Neural progenitor cell (in vitro differentiated cells): ENCODE data around the gene DNMT3L. TPM values are rescaled to one million over a fixed set of nuclear protein-coding genes. Genes with fewer than 3 reads are reported as not detected.
A peak's percentile ranks its signal among the peaks of the same experiment; 100 is the strongest.

Experiments
- DNase-seq: peaks from one replicate; pipeline ENCODE4 v3.0.0-alpha.2; 2016; ENCODE audit warnings: low spot score
- H2AFZ ChIP-seq: fragments of 200-600 bp; sonication (generic); replicated peaks from 2 replicates; pipeline ENCODE4 v1.6.1; 2016; ENCODE audit warnings: antibody characterized with exemption
- H3F3A ChIP-seq: fragments of 200-600 bp; sonication (generic); 2 replicates; pipeline ENCODE4 v1.6.1; 2016; ENCODE audit warnings: antibody characterized with exemption, low read depth
- H3K27ac ChIP-seq: fragments of 200-600 bp; sonication (generic); 2 replicates; pipeline ENCODE4 v1.5.1; 2016; ENCODE audit warnings: mild to moderate bottlenecking
- H3K27me3 ChIP-seq: fragments of 200-600 bp; sonication (generic); 2 replicates; pipeline ENCODE4 v1.6.1; 2016; ENCODE audit warnings: mild to moderate bottlenecking, moderate library complexity
- H3K36me3 ChIP-seq: fragments of 200-600 bp; sonication (generic); 2 replicates; pipeline ENCODE4 v1.5.1; 2016
- H3K4me1 ChIP-seq: fragments of 200-600 bp; sonication (generic); 2 replicates; pipeline ENCODE4 v1.6.1; 2016; ENCODE audit warnings: mixed run types
- H3K4me2 ChIP-seq: fragments of 200-600 bp; sonication (generic); 2 replicates; pipeline ENCODE4 v1.6.1; 2016
- H3K4me3 ChIP-seq: fragments of 200-600 bp; sonication (generic); 2 replicates; pipeline ENCODE4 v1.5.1; 2016
- H3K79me2 ChIP-seq: fragments of 200-600 bp; sonication (generic); 2 replicates; pipeline ENCODE4 v1.6.1; 2016; ENCODE audit warnings: low read depth
- H3K9ac ChIP-seq: fragments of 200-600 bp; sonication (generic); 2 replicates; pipeline ENCODE4 v1.6.1; 2016
- H3K9me3 ChIP-seq: fragments of 200-600 bp; sonication (generic); 2 replicates; pipeline ENCODE4 v1.5.1; 2016; ENCODE audit warnings: low read depth
- H4K20me1 ChIP-seq: fragments of 200-600 bp; sonication (generic); 2 replicates; pipeline ENCODE4 v1.6.1; 2016; ENCODE audit warnings: low read depth
- H3K27ac Mint-ChIP-seq: 3 replicates; pipeline ENCODE4 v1.8.0; 2021; ENCODE audit warnings: mixed read lengths
- H3K27me3 Mint-ChIP-seq: 2 replicates; pipeline ENCODE4 v1.8.0; 2022; ENCODE audit warnings: low read depth, mild to moderate bottlenecking, inconsistent platforms, moderate library complexity, mixed read lengths; ENCODE audit not compliant: insufficient read depth
- H3K36me3 Mint-ChIP-seq: 3 replicates; pipeline ENCODE4 v1.8.0; 2021; ENCODE audit warnings: mixed read lengths
- H3K4me1 Mint-ChIP-seq: 3 replicates; pipeline ENCODE4 v1.8.0; 2021; ENCODE audit warnings: mixed read lengths
- H3K4me3 Mint-ChIP-seq: 3 replicates; pipeline ENCODE4 v1.8.0; 2021; ENCODE audit warnings: mild to moderate bottlenecking, moderate library complexity, mixed read lengths
- H3K9me3 Mint-ChIP-seq: 3 replicates; pipeline ENCODE4 v1.8.0; 2020; ENCODE audit warnings: mixed read lengths
- CTCF ChIP-seq: fragments of 200-600 bp; sonication (generic); IDR thresholded peaks from 2 replicates; pipeline ENCODE4 v1.5.1; 2017; ENCODE audit warnings: antibody characterized with exemption, mild to moderate bottlenecking
- EZH2 ChIP-seq: fragments of 200-600 bp; sonication (generic); IDR thresholded peaks from 2 replicates; pipeline ENCODE4 v1.6.1; 2017; ENCODE audit warnings: antibody characterized with exemption, mild to moderate bottlenecking, moderate library complexity
- EZH2phosphoT487 ChIP-seq: fragments of 200-600 bp; sonication (generic); IDR thresholded peaks from 2 replicates; pipeline ENCODE4 v1.6.1; 2017; ENCODE audit warnings: antibody characterized with exemption
- total RNA-seq: library from RNA; depleted of rRNA; stranded (reverse); fragments of >200 nt; gene quantifications from 2 replicates; pipeline ENCODE4 v1.2.3, GENCODE V29; 2015; ENCODE audit warnings: low replicate concordance

DNMT3L gene
- total RNA-seq, 1 donor from 2014 or later: not detected

GRCh38 chr21:44292812-44293195, 31.1 kb upstream of the DNMT3L start:
- Mint-ChIP-seq H3K4me3 (no peak overlapping the region), H3K27ac (no peak overlapping the region), H3K4me1 (no peaks in the 10 kb centered on the region), H3K36me3 (no peaks in the 10 kb centered on the region), H3K9me3 (no peaks in the 10 kb centered on the region), H3K27me3 (peaks cover 3% of the 10 kb centered on the region)
- Histone ChIP-seq H2AFZ (no peak overlapping the region), H3F3A (no peaks in the 10 kb centered on the region), H3K9me3 (no peaks in the 10 kb centered on the region), H3K9ac (no peak overlapping the region), H3K4me1 (no peaks in the 10 kb centered on the region), H4K20me1 (no peaks in the 10 kb centered on the region), H3K4me2 (no peak overlapping the region), H3K27ac (no peak overlapping the region), H3K27me3 (peaks cover 3% of the 10 kb centered on the region), H3K36me3 (no peaks in the 10 kb centered on the region), H3K4me3 (no peak overlapping the region), H3K79me2 (no peaks in the 10 kb centered on the region)
- no peak for DNase-seq
- no peak for TF ChIP-seq EZH2phosphoT487
- no peak for TF ChIP-seq CTCF
- no peak for TF ChIP-seq EZH2

GRCh38 chr21:44291936-44292811, 30.5 kb upstream of the DNMT3L start:
- Histone ChIP-seq H3F3A (no peaks in the 10 kb centered on the region), H3K79me2 (no peaks in the 10 kb centered on the region), H3K27me3 (peaks cover 6% of the 10 kb centered on the region), H3K4me1 (no peaks in the 10 kb centered on the region), H3K9me3 (no peaks in the 10 kb centered on the region), H3K4me3 (no peak overlapping the region), H3K36me3 (no peaks in the 10 kb centered on the region), H3K4me2 (no peak overlapping the region), H4K20me1 (no peaks in the 10 kb centered on the region), H3K9ac (no peak overlapping the region), H3K27ac (no peak overlapping the region), H2AFZ (no peak overlapping the region)
- peak; percentile 30 for DNase-seq
- TF ChIP-seq CTCF: no peak
- Mint-ChIP-seq H3K9me3 (no peaks in the 10 kb centered on the region), H3K4me1 (no peaks in the 10 kb centered on the region), H3K27ac (no peak overlapping the region), H3K27me3 (peaks cover 3% of the 10 kb centered on the region), H3K36me3 (no peaks in the 10 kb centered on the region), H3K4me3 (no peak overlapping the region)

GRCh38 chr21:44291078-44291935, 29.6 kb upstream of the DNMT3L start:
- Histone ChIP-seq H3K4me1 (no peaks in the 10 kb centered on the region), H2AFZ (no peak overlapping the region), H3K27ac (no peak overlapping the region), H3K36me3 (no peaks in the 10 kb centered on the region), H3K9me3 (no peaks in the 10 kb centered on the region), H3K79me2 (no peaks in the 10 kb centered on the region), H4K20me1 (no peaks in the 10 kb centered on the region), H3F3A (no peaks in the 10 kb centered on the region), H3K9ac (no peak overlapping the region), H3K27me3 (peaks cover 14% of the 10 kb centered on the region), H3K4me2 (no peak overlapping the region), H3K4me3 (no peak overlapping the region)
- Mint-ChIP-seq H3K27ac (no peak overlapping the region), H3K27me3 (peaks cover 3% of the 10 kb centered on the region), H3K36me3 (no peaks in the 10 kb centered on the region), H3K4me3 (no peak overlapping the region), H3K9me3 (no peaks in the 10 kb centered on the region), H3K4me1 (no peaks in the 10 kb centered on the region)
- no peak for DNase-seq
- TF ChIP-seq EZH2 (no peak), EZH2phosphoT487 (no peak), CTCF (no peak)
